Kasumi-1 (cell line): ENCODE measurements around the gene TMEM225B.
A peak's percentile ranks its signal among the peaks of the same experiment; 100 is the strongest.
"Not testable (repeated sequence)": the region's sequence is repeated elsewhere in the genome, so short reads cannot be mapped to it uniquely, and the experiment has no call there.

Experiments used
- DNase-seq, 2 experiments: peaks; one replicate each; lab custom pipeline; 2025; lab: John Stamatoyannopoulos, UW

The TMEM225B gene

GRCh38 chr7:99623091-99623693 lies 25.1 kb downstream of the TMEM225B start:
- DNase-seq = no peak

DNA sequence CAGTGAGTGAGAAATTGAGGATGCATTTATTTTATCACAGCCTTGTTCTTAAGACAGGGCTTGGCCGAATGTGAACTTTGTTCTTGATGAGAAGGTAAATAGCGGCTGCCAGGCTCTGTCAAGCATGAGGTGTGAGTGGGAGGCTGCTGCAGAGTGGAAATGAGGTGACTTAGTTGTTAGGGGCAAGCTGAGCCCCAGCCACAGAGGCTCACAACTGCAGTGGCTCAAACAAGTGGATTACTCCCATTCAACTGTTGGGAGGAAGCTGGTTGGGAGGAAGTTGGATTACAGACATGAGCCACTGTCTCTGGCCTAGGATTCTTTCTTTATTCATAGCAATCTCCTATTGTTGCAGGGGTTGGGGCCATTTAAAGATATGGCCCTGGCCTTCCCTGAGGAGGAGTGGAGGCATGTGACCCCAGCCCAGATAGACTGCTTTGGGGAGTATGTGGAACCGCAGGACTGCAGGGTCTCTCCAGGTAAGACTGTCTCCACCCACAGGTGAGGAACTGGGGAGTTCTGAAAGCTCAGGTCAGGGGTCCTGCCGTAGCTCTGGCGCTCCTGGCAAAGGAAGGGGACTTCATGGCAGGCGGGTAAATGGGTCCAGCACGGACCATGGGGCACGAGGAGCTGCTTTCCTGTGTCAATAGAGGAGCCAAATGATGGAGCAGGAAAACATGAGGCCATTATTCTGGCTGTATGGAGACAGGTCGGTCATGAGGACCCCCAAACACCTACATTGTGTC lies 25.8 kb downstream of the TMEM225B start:
- DNase-seq = peak in 1 of 2 experiments; percentile 32

- peak; percentile 14 to 36 for DNase-seq
Measured at GRCh38 chr7:99624484-99624883, 26.4 kb downstream of the TMEM225B start.

- DNase-seq = no peak
Measured at GRCh38 chr7:99625321-99625720, 27.3 kb downstream of the TMEM225B start.

GRCh38 chr7:99625961-99626360 lies 27.9 kb downstream of the TMEM225B start:
- DNase-seq = no peak

- DNase-seq = no peak
Measured at GRCh38 chr7:99626661-99627060, 28.6 kb downstream of the TMEM225B start.

DNA sequence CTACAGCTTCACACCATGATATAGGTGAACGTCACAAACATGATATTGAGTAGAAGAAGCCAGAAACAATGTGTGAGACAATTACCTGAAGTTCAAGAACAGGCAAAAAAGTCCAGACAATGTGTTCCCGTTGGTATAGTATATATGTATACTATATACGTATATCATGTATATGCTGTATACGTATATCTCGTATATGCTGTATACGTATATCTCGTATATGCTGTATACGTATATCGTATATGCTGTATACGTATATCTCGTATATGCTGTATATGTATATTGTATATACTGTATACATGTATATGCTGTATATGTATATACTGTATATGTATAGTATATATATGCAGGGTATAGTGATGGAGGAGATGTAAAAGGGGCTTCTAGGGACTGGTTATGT lies 29.4 kb downstream of the TMEM225B start:
- no peak for DNase-seq

- no peak for DNase-seq
Measured at GRCh38 chr7:99628471-99629465, 30.7 kb downstream of the TMEM225B start.

DNA sequence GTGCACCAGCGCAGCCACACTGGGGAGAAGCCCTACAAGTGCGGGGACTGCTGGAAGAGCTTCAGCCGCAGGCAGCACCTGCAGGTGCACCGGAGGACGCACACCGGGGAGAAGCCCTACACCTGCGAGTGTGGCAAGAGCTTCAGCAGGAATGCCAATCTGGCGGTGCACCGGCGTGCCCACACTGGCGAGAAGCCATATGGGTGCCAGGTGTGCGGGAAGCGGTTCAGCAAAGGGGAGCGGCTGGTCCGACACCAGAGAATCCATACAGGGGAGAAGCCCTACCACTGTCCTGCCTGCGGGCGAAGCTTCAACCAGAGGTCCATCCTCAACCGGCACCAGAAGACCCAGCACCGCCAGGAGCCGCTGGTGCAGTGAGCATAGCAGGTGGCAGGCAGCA lies 31.6 kb downstream of the TMEM225B start:
- DNase-seq = no peak

GRCh38 chr7:99631295-99632109 lies 33.4 kb downstream of the TMEM225B start:
- DNase-seq = no peak

DNA sequence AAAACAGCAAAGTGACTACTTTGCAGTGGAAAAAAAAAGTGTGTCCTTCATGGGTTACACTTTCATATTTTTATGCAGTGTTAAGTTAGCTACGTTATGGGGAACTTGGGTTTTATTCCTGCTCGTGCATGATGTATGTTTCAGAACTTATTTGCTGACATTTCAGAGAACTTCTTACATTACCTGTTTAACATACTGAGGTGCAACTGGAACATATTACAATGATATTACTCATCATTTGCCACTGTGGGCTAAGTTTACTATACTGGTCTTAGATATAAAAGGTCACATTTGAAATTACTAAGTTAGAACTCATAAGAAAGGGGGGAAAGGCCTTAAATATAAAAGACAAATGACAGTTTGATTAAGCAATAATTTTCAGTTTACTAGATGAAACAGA lies 39.3 kb downstream of the TMEM225B start:
- not testable (repeated sequence) for DNase-seq

DNA sequence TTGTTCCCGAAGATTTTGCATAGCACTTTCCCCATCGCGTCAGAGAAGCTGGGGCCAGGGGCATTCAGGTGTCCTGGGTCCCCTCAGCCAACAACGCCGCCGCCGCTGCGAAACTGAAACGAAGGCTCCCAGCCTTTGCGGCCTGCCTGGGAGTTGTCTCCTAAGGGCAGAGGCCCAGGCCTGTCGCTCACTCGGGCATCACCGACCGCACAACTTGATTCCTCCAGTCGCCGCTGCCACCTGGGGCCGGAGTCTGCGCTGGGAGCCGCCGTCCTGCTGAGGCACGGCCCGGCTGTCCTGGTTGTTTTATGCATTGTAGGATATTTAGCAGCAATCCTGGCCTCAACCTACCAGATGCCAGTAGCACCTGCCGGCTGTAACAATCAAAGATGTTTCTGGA lies 40.7 kb downstream of the TMEM225B start:
- no peak for DNase-seq

DNA sequence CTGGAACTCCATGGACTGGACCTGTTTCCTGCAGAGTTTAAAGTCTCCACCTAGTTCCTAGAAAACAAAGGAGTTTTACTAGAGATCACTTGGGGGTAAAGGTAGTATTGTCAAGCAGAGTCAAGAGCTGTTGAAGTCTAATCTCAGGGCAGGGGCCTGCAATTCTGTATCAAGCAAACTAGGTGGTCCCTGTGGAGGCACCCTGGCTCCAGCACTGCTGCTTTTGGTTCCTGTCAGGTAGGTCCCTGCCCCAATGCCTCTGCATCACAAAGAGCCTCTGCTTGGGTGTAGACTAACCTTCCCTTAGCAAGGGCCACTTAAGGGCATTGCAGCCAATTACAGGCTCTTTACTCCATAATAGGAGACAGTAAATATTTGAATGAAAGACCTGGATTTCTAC lies 41.2 kb downstream of the TMEM225B start:
- DNase-seq = no peak

GRCh38 chr7:99642027-99642426 lies 44.0 kb downstream of the TMEM225B start:
- no peak for DNase-seq

- no peak for DNase-seq
Measured at GRCh38 chr7:99643464-99643863, 45.4 kb downstream of the TMEM225B start.

DNA sequence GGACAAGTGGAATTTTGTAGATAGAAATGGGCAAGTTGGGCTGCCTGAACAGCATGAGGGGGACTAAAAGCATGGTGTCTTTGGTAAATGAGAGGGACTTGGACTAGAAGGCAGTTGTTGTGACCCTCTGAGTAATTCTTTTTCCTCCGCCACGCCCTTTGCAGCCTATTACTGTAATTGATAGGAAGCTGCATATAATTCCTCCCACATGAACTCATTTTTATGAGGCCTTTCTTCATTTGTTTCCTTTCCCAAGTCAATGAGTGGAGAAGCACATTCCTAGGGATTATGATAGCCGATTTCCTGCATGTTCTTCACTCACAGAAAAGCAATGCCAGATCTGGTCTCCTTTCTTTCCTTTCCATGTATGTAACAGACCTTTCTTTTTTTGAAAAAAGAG lies 46.4 kb downstream of the TMEM225B start:
- DNase-seq = no peak

DNA sequence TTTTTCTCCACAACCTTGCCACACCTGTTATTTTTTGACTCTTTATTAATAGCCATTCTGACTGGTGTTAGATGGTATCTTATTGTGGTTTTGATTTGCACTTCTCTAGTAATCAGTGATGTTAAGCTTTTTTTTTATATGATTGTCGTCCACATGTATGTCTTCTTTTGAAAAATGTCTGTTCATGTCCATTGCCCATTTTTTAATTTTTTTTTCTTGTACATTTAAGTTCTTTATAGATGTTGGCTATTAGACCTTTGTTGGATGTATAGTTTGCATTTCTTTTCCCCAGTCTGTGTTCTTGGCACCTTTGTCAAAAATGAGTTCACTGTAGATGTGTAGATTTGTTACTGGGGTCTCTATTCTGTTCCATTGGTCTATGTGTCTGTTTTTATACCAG lies 47.5 kb downstream of the TMEM225B start:
- no peak for DNase-seq

- no peak for DNase-seq
Measured at GRCh38 chr7:99648843-99649242, 50.8 kb downstream of the TMEM225B start.

- no peak for DNase-seq
Measured at GRCh38 chr7:99651290-99651689, 53.2 kb downstream of the TMEM225B start.

DNA sequence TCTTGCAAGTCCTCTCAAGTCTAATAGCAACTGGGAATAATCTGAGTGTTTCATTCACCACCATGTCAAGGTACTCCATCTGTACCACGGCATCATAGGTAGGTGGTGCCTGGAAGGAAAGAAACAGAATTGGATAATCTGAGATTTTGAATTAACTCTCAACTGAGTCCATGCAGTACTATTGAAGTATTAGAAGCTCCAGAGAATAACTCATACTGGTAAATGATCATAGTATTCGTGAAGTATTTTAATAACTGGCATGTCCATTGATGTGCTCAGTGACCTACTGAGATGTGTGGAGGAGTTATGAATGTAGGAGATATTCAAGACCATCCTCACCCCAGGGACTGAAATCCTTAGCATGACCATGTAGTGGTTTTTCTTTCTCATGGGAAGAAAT lies 54.6 kb downstream of the TMEM225B start:
- DNase-seq = no peak

GRCh38 chr7:99653269-99653668 lies 55.2 kb downstream of the TMEM225B start:
- not testable (repeated sequence) for DNase-seq

DNA sequence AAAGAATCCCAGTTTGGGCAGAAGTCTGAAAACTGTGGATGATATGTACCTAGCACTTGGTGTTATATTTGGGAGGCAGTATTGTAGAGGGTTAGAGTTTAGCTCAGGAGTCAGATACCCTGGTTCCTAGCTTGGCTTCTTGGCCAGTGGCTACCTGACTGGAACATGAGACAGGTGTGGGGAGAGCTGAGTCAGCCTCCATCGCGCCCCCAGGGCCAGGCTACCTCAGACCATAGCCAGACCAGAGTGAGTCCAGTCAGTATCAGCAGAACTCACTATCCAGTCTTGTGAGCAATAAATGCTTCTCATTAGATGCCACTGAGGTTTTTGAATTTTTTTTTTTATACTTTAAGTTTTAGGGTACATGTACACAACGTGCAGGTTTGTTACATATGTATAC lies 55.7 kb downstream of the TMEM225B start:
- no peak for DNase-seq
